RWPE1 (cell line): ENCODE results near the gene SOCS7.

Experiments
- CTCF ChIA-PET: fragments of 350-600 bp; sonication (Branson Sonifier 250); formaldehyde crosslinking; extraction: SDS; loops from one replicate; lab custom pipeline; 2021; lab: Yijun Ruan, JAX
- POLR2A ChIA-PET: fragments of 400-600 bp; formaldehyde crosslinking; extraction: SDS; loops from one replicate; lab custom pipeline; 2020; ENCODE audit warnings: antibody characterized with exemption; ENCODE audit not compliant: low non-redundant PET; lab: Yijun Ruan, JAX
- DNase-seq: peaks from one replicate; pipeline ENCODE4 v3.0.0; 2012; ENCODE audit warnings: low spot score
- H3K27ac ChIP-seq: fragments of 450-650 bp; 2 replicates; pipeline ENCODE4 v1.5.1; 2017
- CTCF ChIP-seq: fragments of 450-650 bp; conservative IDR thresholded peaks from 2 replicates; pipeline ENCODE4 v1.5.1; 2017; ENCODE audit warnings: low read depth, mild to moderate bottlenecking

The SOCS7 gene

GRCh38 chr17:38439436-38439835, 87.8 kb downstream of the SOCS7 start:
- ChIA-PET CTCF (interaction anchor here (0.6 to 0.7 kb wide), 2 partner anchors 16 to 31 kb away, joined by 3 to 4 read pairs; no protein-coding TSS in a partner anchor), POLR2A (interaction anchor here (0.7 kb wide), 1 partner anchor 13 kb away, joined by 3 read pairs; no protein-coding TSS in a partner anchor)
- no peak for DNase-seq
- no peak for TF ChIP-seq CTCF
- no peak overlapping the region for H3K27ac ChIP-seq

- DNase-seq, result no peak
- H3K27ac ChIP-seq, result 0 out of 2 replicates have a peak overlapping the region, but pooled peaks have one; percentile 59
- ChIA-PET POLR2A (no interaction called here), CTCF (no interaction called here)
- TF ChIP-seq CTCF, result no peak
Observed at GRCh38 chr17:38440614-38441397, 89.2 kb downstream of the SOCS7 start.

- DNase-seq, result no peak
- ChIA-PET POLR2A (no interaction called here), CTCF (interaction anchor here (0.8 kb wide), 1 partner anchor 18 kb away, joined by 3 read pairs; no protein-coding TSS in a partner anchor)
- TF ChIP-seq CTCF, result no peak
- peak overlapping the region; percentile 59; the same call in 1 of the 2 replicates for H3K27ac ChIP-seq
Observed at GRCh38 chr17:38441429-38442061, 89.9 kb downstream of the SOCS7 start.

- POLR2A ChIA-PET, result no interaction called here
- no peak for DNase-seq
- CTCF ChIA-PET, result interaction anchor here (1.3 to 1.6 kb wide), 2 partner anchors 11 to 13 kb away, joined by 3 to 7 read pairs; no protein-coding TSS in a partner anchor
- no peak for TF ChIP-seq CTCF
- H3K27ac ChIP-seq, result peak overlapping the region; percentile 59
Observed at GRCh38 chr17:38442548-38442947, 90.9 kb downstream of the SOCS7 start.

- H3K27ac ChIP-seq, result peak overlapping the region; percentile 59
- no peak for DNase-seq
- ChIA-PET CTCF (interaction anchor here (0.6 to 1.6 kb wide), 9 partner anchors 11 to 422 kb away, joined by 3 to 7 read pairs (median 4); partner anchors contain the start of gene ARHGAP23), POLR2A (interaction anchor here (1.0 kb wide), 1 partner anchor 9 kb away, joined by 3 read pairs; no protein-coding TSS in a partner anchor)
- no peak for TF ChIP-seq CTCF
Observed at GRCh38 chr17:38443356-38444031, 91.8 kb downstream of the SOCS7 start.

- H3K27ac ChIP-seq, result peak overlapping the region; percentile 59
- CTCF ChIA-PET, result interaction anchor here (0.6 to 1.6 kb wide), 6 partner anchors 11 to 62 kb away, joined by 3 to 7 read pairs (median 4); partner anchors contain the start of gene ARHGAP23
- peak; percentile 93 for TF ChIP-seq CTCF
- POLR2A ChIA-PET, result interaction anchor here (1.0 kb wide), 1 partner anchor 8 kb away, joined by 3 read pairs; no protein-coding TSS in a partner anchor
- peak; percentile 68 for DNase-seq
Observed at GRCh38 chr17:38444151-38444550, 92.5 kb downstream of the SOCS7 start.
